Measurements from ENCODE around the gene ZNF521. TPM values are rescaled to one million over a fixed set of nuclear protein-coding genes. Genes with fewer than 3 reads are reported as not detected.

ZNF521 gene
- total and polyA plus RNA-seq, 10 of the 15 experiments (the other 5 are each of a cell fraction or from before 2014, with no cell fraction given) = 0.02 to 0.05 (median 0.04) TPM; not detected in 6

DNA sequence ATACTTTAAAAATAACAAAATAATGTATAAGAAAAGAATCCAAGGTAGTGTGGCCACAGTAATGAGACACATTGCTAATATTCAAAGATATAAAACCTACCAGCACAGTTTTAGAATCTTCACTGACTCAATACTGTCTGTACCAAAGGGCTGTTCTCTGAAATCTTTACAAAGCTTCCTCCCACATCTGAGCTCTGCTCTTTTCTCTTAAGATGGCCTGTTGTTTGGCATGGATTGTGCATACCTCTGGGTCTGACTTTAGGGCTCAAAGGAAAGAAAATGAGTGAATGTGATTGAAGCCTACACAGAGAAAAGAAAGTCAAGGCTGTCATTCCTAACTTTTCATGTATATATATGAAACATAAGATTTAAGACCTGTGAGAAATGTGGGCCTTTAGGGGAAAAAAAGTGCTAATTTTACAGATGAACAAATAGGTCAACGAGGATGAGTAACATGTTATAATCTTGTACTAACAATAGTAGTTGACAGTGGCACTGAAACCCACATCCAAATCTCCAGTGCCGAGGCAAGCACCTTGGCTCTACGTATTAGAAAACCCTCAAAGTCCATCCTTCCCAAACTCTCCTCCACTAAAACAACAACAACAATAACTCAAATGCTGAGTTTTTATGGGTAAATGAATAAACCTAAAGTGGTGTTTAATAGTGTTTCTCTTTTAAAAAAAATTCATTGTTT, 114.2 kb downstream of the ZNF521 start:
- intact Hi-C loops (cut with micrococcal nuclease; ENCODE audit: unreplicated experiment) (loop anchor here (5.0 kb wide), 1 partner anchor 360 kb away; no protein-coding TSS in a partner anchor), in situ Hi-C loops (cut with MboI) (no loop called here)
- RAD21 ChIA-PET (ENCODE audit: unreplicated experiment) = no interaction called here
- Histone ChIP-seq H2AFZ (ENCODE audit: control insufficient read depth, low read depth, low read length) (no peak overlapping the region), H4K20me1 (ENCODE audit: control insufficient read depth, insufficient read depth) (no peaks in the 10 kb centered on the region), H3K9me3 (replicated peaks; ENCODE audit: control insufficient read depth, insufficient read depth, low read length) (no peaks in the 10 kb centered on the region), H3K79me2 (ENCODE audit: control insufficient read depth, insufficient read depth, low read length) (no peaks in the 10 kb centered on the region), H3K36me3 (ENCODE audit: control insufficient read depth in 2 of 2, insufficient read depth in 2 of 2, low read length in 1 of 2) (no peaks in the 10 kb centered on the region), H3K27me3 (replicated peaks in 1 of 2; ENCODE audit: control insufficient read depth in 2 of 2, insufficient read depth in 2 of 2, low read length in 1 of 2) (no peaks in the 10 kb centered on the region), H3K4me3 (no peak overlapping the region), H3K9ac (ENCODE audit: control insufficient read depth, insufficient read depth, low read length) (no peak overlapping the region), H3K27ac (ENCODE audit: control insufficient read depth, insufficient read depth) (no peak overlapping the region), H3K4me1 (ENCODE audit: control insufficient read depth, insufficient read depth, low read length) (no peaks in the 10 kb centered on the region), H3K4me2 (ENCODE audit: control insufficient read depth, insufficient read depth) (no peak overlapping the region)
- ATAC-seq (no peak), FAIRE-seq (no peak), DNase-seq (ENCODE audit: low read depth, low spot score) (no peak)
- whole genome bisulfite sequencing (ENCODE audit: insufficient coverage, insufficient replicate concordance, low lambda C conversion rate, missing lambda C conversion rate) = 0% methylated on average over 3 of the region's 3 CpGs
- SMC1A ChIA-PET (ENCODE audit: uncharacterized antibody, unreplicated experiment) = no interaction called here
- POLR2A ChIA-PET = no interaction called here
- BruUV-seq (replicated peaks) = no TSS peak
- CTCF ChIA-PET = no interaction called here
- TF ChIP-seq JUND (IDR thresholded peaks at IDR 0.05; ENCODE audit: low read depth, low read length) = no peak

DNA sequence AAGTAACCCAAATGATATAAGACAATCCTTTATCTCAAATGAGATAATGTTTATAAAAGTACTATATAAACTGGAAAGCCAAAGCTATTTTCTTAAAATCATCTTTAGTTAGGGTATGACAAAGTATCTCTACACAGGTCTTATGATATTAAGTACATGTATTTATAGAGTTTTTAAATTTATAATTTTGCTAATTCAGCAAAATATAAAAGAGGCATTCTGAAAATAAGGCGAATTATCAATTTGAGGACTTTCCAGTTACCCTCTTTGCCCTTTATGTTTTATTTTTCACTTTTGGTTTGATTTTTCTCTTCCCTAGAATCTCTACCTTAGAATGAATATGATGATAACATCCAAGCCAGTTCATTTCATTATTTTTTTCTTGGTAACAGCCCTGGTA, 115.2 kb downstream of the ZNF521 start:
- H3K4me2 ChIP-seq (ENCODE audit: control insufficient read depth, insufficient read depth) = no peak overlapping the region
- intact Hi-C loops (cut with micrococcal nuclease; ENCODE audit: unreplicated experiment) = loop anchor here (5.0 kb wide), 1 partner anchor 359 kb away; no protein-coding TSS in a partner anchor

More for the DNA sequence above, 115.2 kb downstream of the ZNF521 start:
- FAIRE-seq (no peak), ATAC-seq (no peak), DNase-seq (ENCODE audit: low read depth, low spot score) (no peak)
- in situ Hi-C loops (cut with MboI) = no loop called here
- ChIA-PET SMC1A (ENCODE audit: uncharacterized antibody, unreplicated experiment) (no interaction called here), POLR2A (no interaction called here), RAD21 (ENCODE audit: unreplicated experiment) (no interaction called here), CTCF (no interaction called here)
- no TSS peak for BruUV-seq (replicated peaks)
- H4K20me1 ChIP-seq (ENCODE audit: control insufficient read depth, insufficient read depth) = no peaks in the 10 kb centered on the region
- no peaks in the 10 kb centered on the region for H3K79me2 ChIP-seq (ENCODE audit: control insufficient read depth, insufficient read depth, low read length)
- no peak overlapping the region for H2AFZ ChIP-seq (ENCODE audit: control insufficient read depth, low read depth, low read length)
- TF ChIP-seq, protein P1, sequence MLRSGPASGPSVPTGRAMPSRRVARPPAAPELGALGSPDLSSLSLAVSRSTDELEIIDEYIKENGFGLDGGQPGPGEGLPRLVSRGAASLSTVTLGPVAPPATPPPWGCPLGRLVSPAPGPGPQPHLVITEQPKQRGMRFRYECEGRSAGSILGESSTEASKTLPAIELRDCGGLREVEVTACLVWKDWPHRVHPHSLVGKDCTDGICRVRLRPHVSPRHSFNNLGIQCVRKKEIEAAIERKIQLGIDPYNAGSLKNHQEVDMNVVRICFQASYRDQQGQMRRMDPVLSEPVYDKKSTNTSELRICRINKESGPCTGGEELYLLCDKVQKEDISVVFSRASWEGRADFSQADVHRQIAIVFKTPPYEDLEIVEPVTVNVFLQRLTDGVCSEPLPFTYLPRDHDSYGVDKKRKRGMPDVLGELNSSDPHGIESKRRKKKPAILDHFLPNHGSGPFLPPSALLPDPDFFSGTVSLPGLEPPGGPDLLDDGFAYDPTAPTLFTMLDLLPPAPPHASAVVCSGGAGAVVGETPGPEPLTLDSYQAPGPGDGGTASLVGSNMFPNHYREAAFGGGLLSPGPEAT (IDR thresholded peaks at IDR 0.05; ENCODE audit: low read depth) = no peak
- TF ChIP-seq ZNF384 (IDR thresholded peaks at IDR 0.05; ENCODE audit: borderline replicate concordance, low read depth, low read length) (no peak), ESRRA (IDR thresholded peaks at IDR 0.05; ENCODE audit: low read length) (no peak), IKZF2 (IDR thresholded peaks at IDR 0.05) (no peak), KAT2A (conservative IDR thresholded peaks at IDR 0.05; ENCODE audit: control insufficient read depth, low read depth, low read length) (no peak)
- H3K9me3 ChIP-seq (replicated peaks; ENCODE audit: control insufficient read depth, insufficient read depth, low read length) = no peaks in the 10 kb centered on the region
- H3K9ac ChIP-seq (ENCODE audit: control insufficient read depth, insufficient read depth, low read length) = no peak overlapping the region
- 21% methylated on average over 1 of the region's 1 CpG for WGBS (ENCODE audit: insufficient coverage, insufficient replicate concordance, low lambda C conversion rate, missing lambda C conversion rate)
- no peak overlapping the region for H3K4me3 ChIP-seq
- no peaks in the 10 kb centered on the region for H3K36me3 ChIP-seq (ENCODE audit: control insufficient read depth in 2 of 2, insufficient read depth in 2 of 2, low read length in 1 of 2)
- no peaks in the 10 kb centered on the region for H3K27me3 ChIP-seq (replicated peaks in 1 of 2; ENCODE audit: control insufficient read depth in 2 of 2, insufficient read depth in 2 of 2, low read length in 1 of 2)
- no peaks in the 10 kb centered on the region for H3K4me1 ChIP-seq (ENCODE audit: control insufficient read depth, insufficient read depth, low read length)
- H3K27ac ChIP-seq (ENCODE audit: control insufficient read depth, insufficient read depth) = no peak overlapping the region
